GM23338 (cell line): ENCODE data around the gene CLK3. TPM values are rescaled to one million over a fixed set of nuclear protein-coding genes. Genes with fewer than 3 reads are reported as not detected.

ENCODE experiments used
- ATAC-seq: fragments of 200-7000 bp; cut with Tn5 transposase; 3 replicates; pipeline ENCODE4 v1.9.1; 2020
- DNase-seq: peaks from one replicate; pipeline ENCODE4 v3.0.0-alpha.2; 2015; ENCODE audit warnings: low spot score
- H2AFZ ChIP-seq: fragments of 200-600 bp; sonication (generic); 2 replicates; pipeline ENCODE4 v1.8.0; 2016; ENCODE audit warnings: antibody characterized with exemption, mild to moderate bottlenecking, moderate library complexity
- H3F3A ChIP-seq: fragments of 200-600 bp; sonication (generic); replicated peaks from 2 replicates; pipeline ENCODE4 v1.8.0; 2017; ENCODE audit warnings: antibody characterized with exemption, mixed run types, low read depth
- H3K27ac ChIP-seq: fragments of 200-600 bp; sonication (generic); 2 replicates; pipeline ENCODE4 v1.6.1; 2016; ENCODE audit warnings: low read depth
- H3K27me3 ChIP-seq: fragments of 200-600 bp; sonication (generic); 2 replicates; pipeline ENCODE4 v1.8.0; 2016; ENCODE audit warnings: mild to moderate bottlenecking, mixed run types, moderate library complexity; ENCODE audit not compliant: insufficient read depth
- H3K36me3 ChIP-seq: fragments of 200-600 bp; sonication (generic); 2 replicates; pipeline ENCODE4 v1.8.0; 2016; ENCODE audit warnings: mild to moderate bottlenecking; ENCODE audit not compliant: insufficient read depth
- H3K4me1 ChIP-seq: fragments of 200-600 bp; sonication (generic); 2 replicates; pipeline ENCODE4 v1.8.0; 2016; ENCODE audit warnings: mild to moderate bottlenecking, moderate library complexity; ENCODE audit not compliant: insufficient read depth
- H3K4me2 ChIP-seq: fragments of 200-600 bp; sonication (generic); 2 replicates; pipeline ENCODE4 v1.7.1; 2017; ENCODE audit warnings: mixed run types
- H3K4me3 ChIP-seq: fragments of 200-600 bp; sonication (generic); 2 replicates; pipeline ENCODE4 v1.6.1; 2016; ENCODE audit warnings: mixed run types
- H3K79me2 ChIP-seq: fragments of 200-600 bp; sonication (generic); replicated peaks from 2 replicates; pipeline ENCODE4 v1.8.0; 2017; ENCODE audit warnings: mild to moderate bottlenecking; ENCODE audit not compliant: insufficient read depth
- H3K9me2 ChIP-seq: fragments of 200-600 bp; sonication (generic); 2 replicates; pipeline ENCODE4 v1.8.0; 2017; ENCODE audit not compliant: insufficient read depth
- H4K20me1 ChIP-seq: fragments of 200-600 bp; sonication (generic); replicated peaks from 2 replicates; pipeline ENCODE4 v1.8.0; 2017; ENCODE audit warnings: mild to moderate bottlenecking; ENCODE audit not compliant: insufficient read depth
- H3K27ac Mint-ChIP-seq: 2 replicates; pipeline ENCODE4 v1.8.0; 2020; ENCODE audit warnings: inconsistent platforms, mild to moderate bottlenecking, moderate library complexity, mixed read lengths
- H3K27me3 Mint-ChIP-seq: 3 replicates; pipeline ENCODE4 v1.8.0; 2022; ENCODE audit warnings: low read depth, mild to moderate bottlenecking, moderate library complexity, mixed read lengths, inconsistent platforms; ENCODE audit not compliant: insufficient read depth, poor library complexity
- H3K36me3 Mint-ChIP-seq: 3 replicates; pipeline ENCODE4 v1.8.0; 2021; ENCODE audit warnings: low read depth, mild to moderate bottlenecking, inconsistent platforms, moderate library complexity, mixed read lengths
- H3K4me1 Mint-ChIP-seq: 3 replicates; pipeline ENCODE4 v1.8.0; 2020; ENCODE audit warnings: mild to moderate bottlenecking, inconsistent platforms, mixed read lengths
- H3K4me3 Mint-ChIP-seq: 3 replicates; pipeline ENCODE4 v1.8.0; 2021; ENCODE audit warnings: moderate library complexity, mild to moderate bottlenecking, inconsistent platforms, mixed read lengths
- H3K9me3 Mint-ChIP-seq: 3 replicates; pipeline ENCODE4 v1.8.0; 2020; ENCODE audit warnings: moderate library complexity, mild to moderate bottlenecking, inconsistent platforms, mixed read lengths
- CREB1 ChIP-seq: fragments of 250-450 bp; sonication (Bioruptor Pico); IDR thresholded peaks from 2 replicates; pipeline ENCODE4 v1.5.0; 2020; ENCODE audit warnings: low read depth, mild to moderate bottlenecking, moderate library complexity
- CTCF ChIP-seq, 2 experiments: fragments of 200-600 bp in 1 of 2; sonication (generic) in 1 of 2; conservative IDR thresholded peaks; 2 replicates each; pipeline versions ENCODE4 v1.5.1 to v1.6.1; 2016 to 2017; ENCODE audit warnings: antibody characterized with exemption in 2 of 2, low read depth in 2 of 2, mild to moderate bottlenecking in 2 of 2, moderate library complexity in 1 of 2
- ETS1 ChIP-seq: IDR thresholded peaks from 2 replicates; pipeline ENCODE4 v1.6.1; 2016; ENCODE audit warnings: antibody characterized with exemption
- EZH2 ChIP-seq: fragments of 200-600 bp; sonication (generic); IDR thresholded peaks from one replicate; pipeline ENCODE4 v1.8.0; 2017; ENCODE audit warnings: antibody characterized with exemption, mild to moderate bottlenecking, low read depth; ENCODE audit not compliant: unreplicated experiment
- EZH2phosphoT487 ChIP-seq: fragments of 200-600 bp; sonication (generic); IDR thresholded peaks from one replicate; pipeline ENCODE4 v1.8.1; 2018; ENCODE audit warnings: antibody characterized with exemption; ENCODE audit not compliant: unreplicated experiment
- JUNB ChIP-seq: IDR thresholded peaks from one replicate; pipeline ENCODE4 v1.6.1; 2016; ENCODE audit warnings: antibody characterized with exemption; ENCODE audit not compliant: unreplicated experiment
- NANOG ChIP-seq: IDR thresholded peaks from 2 replicates; pipeline ENCODE4 v1.6.1; 2016; ENCODE audit warnings: antibody characterized with exemption, borderline replicate concordance
- POLR2AphosphoS5 ChIP-seq: IDR thresholded peaks from 2 replicates; pipeline ENCODE4 v1.6.1; 2016; ENCODE audit warnings: antibody characterized with exemption, low read depth
- STAT1 ChIP-seq: IDR thresholded peaks from one replicate; pipeline ENCODE4 v1.6.1; 2016; ENCODE audit warnings: antibody characterized with exemption; ENCODE audit not compliant: unreplicated experiment
- ZNF114 ChIP-seq: fragments of 250-450 bp; sonication (Bioruptor Pico); IDR thresholded peaks from 2 replicates; pipeline ENCODE4 v1.5.0; 2020; ENCODE audit warnings: mild to moderate bottlenecking, moderate library complexity
- polyA plus RNA-seq: library from polyadenylated mRNA; unstranded; fragments of >200 nt; fragmentation: Nextera tagmentation; extraction: Ambion mirVana; gene quantifications from 2 replicates; pipeline ENCODE4 v1.2.1, GENCODE V29; 2016
- total RNA-seq: library from RNA; depleted of rRNA; stranded (reverse); fragments of >200 nt; shearing (Covaris generic); gene quantifications from 2 replicates; pipeline ENCODE4 v1.2.3, GENCODE V29; 2014
- TF ChIP-seq, protein P1 (sequence below): IDR thresholded peaks from one replicate; pipeline ENCODE4 v1.6.1; 2018; ENCODE audit warnings: antibody characterized with exemption; ENCODE audit not compliant: unreplicated experiment

CLK3 gene
- total and polyA plus RNA-seq, 2 experiments from 2014 or later, result 40.7 to 67.7 TPM

- Histone ChIP-seq H3K36me3 (peaks cover 28% of the 10 kb centered on the region), H3K4me1 (no peaks in the 10 kb centered on the region), H3F3A (peaks cover 19% of the 10 kb centered on the region), H3K9me2 (no peaks in the 10 kb centered on the region), H3K27ac (no peak overlapping the region), H3K79me2 (peaks cover 49% of the 10 kb centered on the region), H3K4me3 (no peak overlapping the region), H3K27me3 (no peaks in the 10 kb centered on the region), H3K4me2 (no peak overlapping the region), H4K20me1 (peaks cover 52% of the 10 kb centered on the region), H2AFZ (no peak overlapping the region)
- H3K27me3 Mint-ChIP-seq, result peaks cover 13% of the 10 kb centered on the region
- DNase-seq, result no peak
- no peaks in the 10 kb centered on the region for H3K9me3 Mint-ChIP-seq
- peaks cover under 1% of the 10 kb centered on the region; the same call in 1 of the 3 replicates for H3K4me1 Mint-ChIP-seq
- no peak overlapping the region; the same call in 1 of the 2 replicates for H3K27ac Mint-ChIP-seq
- no peak overlapping the region for H3K4me3 Mint-ChIP-seq
- TF ChIP-seq POLR2AphosphoS5 (no peak), ETS1 (no peak), ZNF114 (CRISPR knock-in tag) (no peak), JUNB (no peak), STAT1 (no peak), NANOG (no peak), CTCF (conservative IDR thresholded peaks at IDR 0.05; ENCODE audit: low read depth in 2 of 2) (no peak), EZH2 (no peak)
- TF ChIP-seq, protein P1, sequence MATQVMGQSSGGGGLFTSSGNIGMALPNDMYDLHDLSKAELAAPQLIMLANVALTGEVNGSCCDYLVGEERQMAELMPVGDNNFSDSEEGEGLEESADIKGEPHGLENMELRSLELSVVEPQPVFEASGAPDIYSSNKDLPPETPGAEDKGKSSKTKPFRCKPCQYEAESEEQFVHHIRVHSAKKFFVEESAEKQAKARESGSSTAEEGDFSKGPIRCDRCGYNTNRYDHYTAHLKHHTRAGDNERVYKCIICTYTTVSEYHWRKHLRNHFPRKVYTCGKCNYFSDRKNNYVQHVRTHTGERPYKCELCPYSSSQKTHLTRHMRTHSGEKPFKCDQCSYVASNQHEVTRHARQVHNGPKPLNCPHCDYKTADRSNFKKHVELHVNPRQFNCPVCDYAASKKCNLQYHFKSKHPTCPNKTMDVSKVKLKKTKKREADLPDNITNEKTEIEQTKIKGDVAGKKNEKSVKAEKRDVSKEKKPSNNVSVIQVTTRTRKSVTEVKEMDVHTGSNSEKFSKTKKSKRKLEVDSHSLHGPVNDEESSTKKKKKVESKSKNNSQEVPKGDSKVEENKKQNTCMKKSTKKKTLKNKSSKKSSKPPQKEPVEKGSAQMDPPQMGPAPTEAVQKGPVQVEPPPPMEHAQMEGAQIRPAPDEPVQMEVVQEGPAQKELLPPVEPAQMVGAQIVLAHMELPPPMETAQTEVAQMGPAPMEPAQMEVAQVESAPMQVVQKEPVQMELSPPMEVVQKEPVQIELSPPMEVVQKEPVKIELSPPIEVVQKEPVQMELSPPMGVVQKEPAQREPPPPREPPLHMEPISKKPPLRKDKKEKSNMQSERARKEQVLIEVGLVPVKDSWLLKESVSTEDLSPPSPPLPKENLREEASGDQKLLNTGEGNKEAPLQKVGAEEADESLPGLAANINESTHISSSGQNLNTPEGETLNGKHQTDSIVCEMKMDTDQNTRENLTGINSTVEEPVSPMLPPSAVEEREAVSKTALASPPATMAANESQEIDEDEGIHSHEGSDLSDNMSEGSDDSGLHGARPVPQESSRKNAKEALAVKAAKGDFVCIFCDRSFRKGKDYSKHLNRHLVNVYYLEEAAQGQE, result no peak
- peaks cover 68% of the 10 kb centered on the region for H3K36me3 Mint-ChIP-seq
- ATAC-seq, result no peak
These were observed 37.1 kb upstream of the CLK3 start for GRCh38 chr15:74578496-74578994.

GRCh38 chr15:74579001-74579400, 36.6 kb upstream of the CLK3 start:
- Histone ChIP-seq H3F3A (peaks cover 19% of the 10 kb centered on the region), H3K4me2 (no peak overlapping the region), H2AFZ (no peak overlapping the region), H3K36me3 (peaks cover 24% of the 10 kb centered on the region), H3K4me1 (no peaks in the 10 kb centered on the region), H3K27ac (no peak overlapping the region), H3K79me2 (peaks cover 49% of the 10 kb centered on the region), H3K27me3 (no peaks in the 10 kb centered on the region), H3K4me3 (no peak overlapping the region), H3K9me2 (no peaks in the 10 kb centered on the region), H4K20me1 (peaks cover 52% of the 10 kb centered on the region)
- Mint-ChIP-seq H3K9me3 (no peaks in the 10 kb centered on the region), H3K27ac (no peak overlapping the region; the same call in 1 of the 2 replicates), H3K27me3 (peaks cover 13% of the 10 kb centered on the region), H3K4me3 (no peak overlapping the region), H3K4me1 (peaks cover 2% of the 10 kb centered on the region; the same call in 1 of the 3 replicates), H3K36me3 (peaks cover 64% of the 10 kb centered on the region)
- no peak for ATAC-seq
- no peak for DNase-seq
- TF ChIP-seq ZNF114 (CRISPR knock-in tag) (no peak), POLR2AphosphoS5 (no peak), CTCF (conservative IDR thresholded peaks at IDR 0.05; ENCODE audit: low read depth in 2 of 2) (no peak), EZH2phosphoT487 (no peak), STAT1 (no peak), NANOG (no peak), JUNB (no peak), EZH2 (no peak), CREB1 (CRISPR knock-in tag) (no peak)
- TF ChIP-seq, protein P1, result no peak
